HG03097 (cell line): ENCODE data around the gene C12orf42.

Experiments used
- ATAC-seq: cut with Tn5 transposase; IDR thresholded peaks from one replicate; pipeline ENCODE4 v1.9.1; 2021; ENCODE audit not compliant: unreplicated experiment, low FRiP score

Gene C12orf42

DNA sequence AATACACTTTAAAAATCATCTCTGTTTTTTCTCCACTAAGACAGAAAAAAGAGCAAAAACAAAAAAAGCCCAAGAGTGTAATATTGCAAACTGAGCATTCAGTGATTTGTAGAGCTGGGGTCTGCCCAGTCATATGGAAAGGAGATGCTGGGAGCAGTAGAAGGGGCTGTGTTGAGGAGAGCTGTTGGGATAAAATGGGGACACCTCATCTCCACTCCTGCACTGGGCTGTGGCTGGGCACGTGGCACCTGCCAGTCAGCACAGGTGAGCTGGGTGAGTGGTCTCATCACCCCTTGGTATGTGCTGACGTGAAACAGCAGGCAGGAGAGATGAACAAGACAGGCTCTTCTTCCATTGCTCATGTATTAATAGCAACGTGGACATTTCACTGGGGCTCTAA, 217.4 kb downstream of the C12orf42 start:
- ATAC-seq = no peak

DNA sequence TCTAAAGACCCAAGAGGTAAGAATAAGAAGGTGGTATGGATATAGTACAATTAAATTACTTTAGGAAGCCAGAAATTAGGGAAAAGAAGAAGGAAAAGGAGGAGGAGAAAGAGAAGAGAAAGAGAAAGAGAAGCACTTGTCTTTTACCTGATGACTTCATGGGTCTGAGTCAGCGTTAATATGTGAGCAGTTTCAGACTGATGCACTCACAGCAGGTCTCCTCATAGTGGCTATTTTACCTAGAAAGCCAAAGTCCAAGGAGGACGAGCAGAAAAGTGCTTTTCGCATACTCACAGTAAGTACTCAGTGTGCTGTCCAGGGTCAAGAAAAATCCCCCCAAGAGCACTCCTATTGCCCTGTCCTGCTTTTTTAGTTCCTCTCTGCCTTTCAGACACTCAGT, 222.1 kb downstream of the C12orf42 start:
- no peak for ATAC-seq

DNA sequence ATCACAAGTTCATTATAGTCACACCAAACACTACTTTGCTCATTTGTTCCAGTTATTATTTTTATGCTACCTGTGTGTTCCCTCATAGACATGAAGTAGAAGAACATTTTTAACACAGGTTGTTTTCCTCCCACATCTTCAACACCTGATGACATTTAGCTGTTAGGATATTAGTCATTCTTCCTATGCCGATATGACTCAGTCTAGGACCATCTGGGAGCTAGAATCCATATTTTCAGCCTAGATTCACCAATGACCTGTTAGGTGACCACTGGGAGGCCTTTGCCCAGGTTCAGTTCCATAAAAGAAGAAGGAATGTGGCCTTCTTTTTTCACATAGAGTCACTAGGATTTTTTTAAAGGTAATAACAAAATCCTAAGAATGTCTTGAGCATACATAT, 222.8 kb downstream of the C12orf42 start:
- ATAC-seq = no peak

DNA sequence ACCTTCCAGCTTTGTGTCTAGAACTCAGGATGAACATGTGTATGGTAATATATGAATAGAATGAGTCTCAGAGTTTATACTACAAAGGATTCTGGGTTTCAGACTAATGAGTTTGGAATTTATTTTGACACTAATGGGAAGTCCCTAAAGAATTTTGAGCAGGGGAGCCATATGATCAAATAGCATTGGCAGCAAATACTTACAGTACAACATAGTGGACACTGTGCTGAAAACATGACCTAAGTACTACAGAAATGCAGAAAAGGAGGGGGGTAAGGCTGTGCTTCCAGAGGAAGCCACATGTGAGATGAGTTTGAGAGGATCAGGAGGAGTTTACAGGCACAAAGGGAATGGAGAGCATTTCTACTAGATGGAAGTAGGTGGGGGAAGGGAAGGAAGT, 225.8 kb downstream of the C12orf42 start:
- ATAC-seq = no peak

DNA sequence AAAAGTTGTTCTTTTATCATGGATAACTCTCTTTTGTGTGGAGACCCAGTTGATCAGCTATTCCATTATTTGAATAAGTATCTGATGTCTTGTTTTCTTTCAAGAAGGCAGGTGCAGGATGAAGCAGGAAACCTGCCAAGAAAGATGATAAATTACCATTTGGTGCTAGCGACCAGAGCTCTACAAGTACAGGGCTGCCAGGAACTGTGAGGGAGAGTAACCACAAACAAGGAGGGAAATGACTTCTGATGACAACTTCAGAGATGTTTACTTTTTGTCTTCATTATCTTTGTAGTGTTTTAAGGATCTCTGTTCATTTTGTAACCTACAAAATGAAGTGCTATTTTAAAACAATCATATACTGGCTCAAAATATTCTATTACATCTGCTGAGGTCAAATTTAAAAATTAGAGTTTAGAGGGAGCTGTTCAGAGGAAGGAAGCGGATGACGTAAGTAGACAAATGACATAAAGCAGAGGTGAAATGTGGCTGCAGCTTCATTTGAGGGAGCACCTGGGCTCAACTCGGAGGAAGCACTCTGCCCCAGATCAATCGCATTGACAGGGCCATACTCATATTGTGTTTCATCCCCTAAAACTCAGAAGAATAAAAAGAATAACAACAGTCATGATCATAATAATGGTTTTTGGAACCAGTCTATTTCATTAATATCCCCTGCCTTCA, 226.8 kb downstream of the C12orf42 start:
- no peak for ATAC-seq

DNA sequence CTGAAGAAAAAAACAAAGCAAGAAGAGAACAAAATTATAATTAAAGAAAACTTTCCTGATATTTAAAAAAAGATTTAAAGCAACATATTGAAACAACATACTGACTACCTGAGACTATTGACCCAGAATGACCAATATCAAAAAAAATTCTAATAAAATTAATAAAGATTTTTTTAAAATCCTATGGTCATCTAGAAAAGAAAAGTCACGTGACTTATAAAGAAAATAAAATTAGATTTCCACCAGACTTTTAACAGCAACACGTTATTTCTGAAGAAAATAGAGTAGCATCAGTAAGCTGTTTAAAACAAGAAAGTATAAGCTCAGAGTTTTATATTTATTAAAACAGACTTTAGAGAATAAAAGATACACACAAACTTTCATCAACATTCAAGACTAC, 238.0 kb downstream of the C12orf42 start:
- no peak for ATAC-seq
